SK-N-SH (cell line): ENCODE data around the gene CCDC38.

Experiments
- EP300 ChIP-seq, 2 experiments: IDR thresholded peaks; 2 replicates each; pipeline versions ENCODE4 v1.4.0 to v1.6.1; 2012; ENCODE audit warnings: borderline replicate concordance in 1 of 2, low read depth in 1 of 2, low read length in 1 of 2
- MXI1 ChIP-seq: IDR thresholded peaks from 2 replicates; pipeline ENCODE4 v1.6.1; 2012; ENCODE audit warnings: mild to moderate bottlenecking, low read depth, low read length, improper control_type of control experiment
- NFIC ChIP-seq: IDR thresholded peaks from 2 replicates; pipeline ENCODE4 v1.4.0; 2012; ENCODE audit warnings: borderline replicate concordance
- SIN3A ChIP-seq: IDR thresholded peaks from 2 replicates; pipeline ENCODE4 v1.6.1; 2012; ENCODE audit warnings: low read depth, mild to moderate bottlenecking, low read length, moderate library complexity, borderline replicate concordance
- SMC3 ChIP-seq: IDR thresholded peaks from 2 replicates; pipeline ENCODE4 v1.6.1; 2012; ENCODE audit warnings: low read depth, low read length, improper control_type of control experiment
- TCF12 ChIP-seq: IDR thresholded peaks from 2 replicates; pipeline ENCODE4 v1.4.0; 2012
- TF ChIP-seq, protein P1 (sequence below): fragments of 200-600 bp; sonication (generic); IDR thresholded peaks from 2 replicates; pipeline ENCODE4 v1.6.1; 2017; ENCODE audit warnings: antibody characterized with exemption, mild to moderate bottlenecking, moderate library complexity
- TF ChIP-seq, protein P2 (sequence below): IDR thresholded peaks from 2 replicates; pipeline ENCODE4; 2012
- TF ChIP-seq, protein P3 (sequence below): fragments of 150-350 bp; IDR thresholded peaks from 2 replicates; pipeline ENCODE4 v1.6.1; 2017; ENCODE audit warnings: antibody characterized with exemption, low read length, low read depth, borderline replicate concordance

DNA sequence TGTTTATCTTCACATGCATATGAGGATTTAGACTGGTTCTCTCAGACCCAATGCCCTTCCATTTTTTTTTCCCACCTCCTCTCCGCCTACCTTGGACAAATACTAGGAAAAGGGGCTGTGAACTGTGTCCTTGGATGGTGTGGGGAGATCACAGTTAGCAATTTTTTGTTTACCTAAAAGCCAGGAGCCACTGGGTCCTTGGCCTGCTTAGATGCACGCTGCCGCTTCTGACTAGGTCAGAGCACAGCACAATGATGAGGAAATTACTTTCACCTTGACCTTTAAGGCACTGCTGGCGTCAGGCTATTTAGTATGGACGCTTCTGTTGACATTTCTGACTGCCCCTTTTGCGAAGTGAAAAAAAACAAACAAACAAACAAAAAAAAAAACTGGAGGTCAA is 1.9 kb downstream of the CCDC38 start:
- TF ChIP-seq EP300 (IDR thresholded peaks at IDR 0.05; ENCODE audit: borderline replicate concordance in 1 of 2, low read depth in 1 of 2, low read length in 1 of 2) (no peak), SIN3A (no peak), TCF12 (no peak), NFIC (no peak), MXI1 (no peak), SMC3 (no peak)
- TF ChIP-seq, protein P1, sequence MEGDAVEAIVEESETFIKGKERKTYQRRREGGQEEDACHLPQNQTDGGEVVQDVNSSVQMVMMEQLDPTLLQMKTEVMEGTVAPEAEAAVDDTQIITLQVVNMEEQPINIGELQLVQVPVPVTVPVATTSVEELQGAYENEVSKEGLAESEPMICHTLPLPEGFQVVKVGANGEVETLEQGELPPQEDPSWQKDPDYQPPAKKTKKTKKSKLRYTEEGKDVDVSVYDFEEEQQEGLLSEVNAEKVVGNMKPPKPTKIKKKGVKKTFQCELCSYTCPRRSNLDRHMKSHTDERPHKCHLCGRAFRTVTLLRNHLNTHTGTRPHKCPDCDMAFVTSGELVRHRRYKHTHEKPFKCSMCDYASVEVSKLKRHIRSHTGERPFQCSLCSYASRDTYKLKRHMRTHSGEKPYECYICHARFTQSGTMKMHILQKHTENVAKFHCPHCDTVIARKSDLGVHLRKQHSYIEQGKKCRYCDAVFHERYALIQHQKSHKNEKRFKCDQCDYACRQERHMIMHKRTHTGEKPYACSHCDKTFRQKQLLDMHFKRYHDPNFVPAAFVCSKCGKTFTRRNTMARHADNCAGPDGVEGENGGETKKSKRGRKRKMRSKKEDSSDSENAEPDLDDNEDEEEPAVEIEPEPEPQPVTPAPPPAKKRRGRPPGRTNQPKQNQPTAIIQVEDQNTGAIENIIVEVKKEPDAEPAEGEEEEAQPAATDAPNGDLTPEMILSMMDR = no peak
- TF ChIP-seq, protein P2, sequence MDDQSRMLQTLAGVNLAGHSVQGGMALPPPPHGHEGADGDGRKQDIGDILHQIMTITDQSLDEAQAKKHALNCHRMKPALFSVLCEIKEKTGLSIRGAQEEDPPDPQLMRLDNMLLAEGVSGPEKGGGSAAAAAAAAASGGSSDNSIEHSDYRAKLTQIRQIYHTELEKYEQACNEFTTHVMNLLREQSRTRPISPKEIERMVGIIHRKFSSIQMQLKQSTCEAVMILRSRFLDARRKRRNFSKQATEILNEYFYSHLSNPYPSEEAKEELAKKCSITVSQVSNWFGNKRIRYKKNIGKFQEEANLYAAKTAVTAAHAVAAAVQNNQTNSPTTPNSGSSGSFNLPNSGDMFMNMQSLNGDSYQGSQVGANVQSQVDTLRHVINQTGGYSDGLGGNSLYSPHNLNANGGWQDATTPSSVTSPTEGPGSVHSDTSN = no peak
- TF ChIP-seq, protein P3, sequence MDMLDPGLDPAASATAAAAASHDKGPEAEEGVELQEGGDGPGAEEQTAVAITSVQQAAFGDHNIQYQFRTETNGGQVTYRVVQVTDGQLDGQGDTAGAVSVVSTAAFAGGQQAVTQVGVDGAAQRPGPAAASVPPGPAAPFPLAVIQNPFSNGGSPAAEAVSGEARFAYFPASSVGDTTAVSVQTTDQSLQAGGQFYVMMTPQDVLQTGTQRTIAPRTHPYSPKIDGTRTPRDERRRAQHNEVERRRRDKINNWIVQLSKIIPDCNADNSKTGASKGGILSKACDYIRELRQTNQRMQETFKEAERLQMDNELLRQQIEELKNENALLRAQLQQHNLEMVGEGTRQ = no peak
